ENCODE data around the gene GAS5. TPM values are rescaled to one million over a fixed set of nuclear protein-coding genes. Genes with fewer than 3 reads are reported as not detected.
A peak's percentile ranks its signal among the peaks of the same experiment; 100 is the strongest.
"Not testable (repeated sequence)": the region's sequence is repeated elsewhere in the genome, so short reads cannot be mapped to it uniquely, and the experiment has no call there.

Gene GAS5
- total RNA-seq, 2 donors from 2014 or later = 391 to 659 TPM

GRCh38 chr1:173865468-173866164, 2.2 kb downstream of the GAS5 start:
- no peak for ATAC-seq
- H3K9me3 Mint-ChIP-seq = no peaks in the 10 kb centered on the region
- peak overlapping the region; percentile 89 to 92 for H3K27ac Mint-ChIP-seq
- no peak for DNase-seq (ENCODE audit: low spot score)
- H3K36me3 Mint-ChIP-seq = peaks cover 39% of the 10 kb centered on the region
- peaks cover 45 to 60% of the 10 kb centered on the region in 2 donors for H3K4me1 Mint-ChIP-seq (ENCODE audit: low read depth in 2 of 2)
- peak overlapping the region; percentile 99 for H3K4me3 Mint-ChIP-seq
- H3K27me3 Mint-ChIP-seq = no peaks in the 10 kb centered on the region

GRCh38 chr1:173864179-173864867, 3.5 kb downstream of the GAS5 start:
- H3K4me1 Mint-ChIP-seq (ENCODE audit: low read depth in 2 of 2) = peaks cover 40 to 47% of the 10 kb centered on the region in 2 donors

DNA sequence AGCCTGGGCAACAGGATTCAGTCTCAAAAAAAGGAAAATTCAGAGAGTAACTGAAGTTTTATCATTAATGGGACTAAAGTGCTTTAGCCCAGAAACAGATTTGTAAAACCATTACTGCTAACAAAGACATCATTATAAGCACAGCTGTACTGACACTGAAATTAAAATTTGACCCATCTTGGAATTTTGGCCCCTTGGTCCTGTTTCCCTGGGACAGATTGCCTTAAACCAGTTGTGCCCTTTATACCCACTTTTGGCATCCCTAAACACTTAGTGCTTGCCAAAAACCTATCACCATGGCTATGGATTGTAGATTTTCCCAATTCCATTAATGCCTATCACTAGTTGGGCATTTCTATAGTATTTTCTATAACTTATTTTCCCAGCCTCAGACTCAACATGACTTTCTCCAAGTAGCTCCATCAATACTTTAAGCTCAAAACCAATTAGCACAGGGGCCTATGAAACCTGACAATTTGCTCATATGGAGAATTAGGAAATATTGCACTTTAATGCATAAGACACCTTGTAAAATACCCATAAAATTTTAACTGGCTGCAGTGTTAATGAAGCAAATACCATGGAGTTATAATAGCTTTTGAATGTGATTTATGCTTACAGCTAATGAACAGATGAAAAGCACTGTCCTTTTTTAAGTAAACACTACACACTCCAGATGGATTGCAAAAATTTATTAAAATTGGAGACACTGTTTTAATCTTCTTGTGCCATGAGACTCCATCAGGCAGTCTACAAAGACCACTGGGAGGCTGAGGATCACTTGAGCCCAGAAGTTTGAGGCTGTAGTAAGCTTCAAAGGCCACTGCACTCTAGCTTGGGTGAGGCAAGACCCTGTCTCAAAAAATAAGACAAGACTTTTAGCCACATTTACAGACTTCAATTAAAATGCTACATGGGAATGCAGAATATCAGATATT, 4.3 kb downstream of the GAS5 start:
- no peaks in the 10 kb centered on the region for H3K9me3 Mint-ChIP-seq
- peaks cover 34 to 39% of the 10 kb centered on the region in 2 donors for H3K4me1 Mint-ChIP-seq (ENCODE audit: low read depth in 2 of 2)
- H3K36me3 Mint-ChIP-seq = peaks cover 36% of the 10 kb centered on the region
- H3K27ac Mint-ChIP-seq = peak overlapping the region; percentile 89 to 92
- DNase-seq (ENCODE audit: low spot score) = no peak
- no peak for ATAC-seq
- peak overlapping the region; percentile 99 for H3K4me3 Mint-ChIP-seq
- no peaks in the 10 kb centered on the region for H3K27me3 Mint-ChIP-seq

More at GRCh38 chr1:173864179-173864867, 3.5 kb downstream of the GAS5 start:
- no peaks in the 10 kb centered on the region for H3K27me3 Mint-ChIP-seq
- no peak for ATAC-seq
- H3K36me3 Mint-ChIP-seq = peaks cover 36% of the 10 kb centered on the region
- no peaks in the 10 kb centered on the region for H3K9me3 Mint-ChIP-seq
- peak overlapping the region; percentile 89 to 92 for H3K27ac Mint-ChIP-seq
- DNase-seq (ENCODE audit: low spot score) = no peak
- peak overlapping the region; percentile 99 for H3K4me3 Mint-ChIP-seq

DNA sequence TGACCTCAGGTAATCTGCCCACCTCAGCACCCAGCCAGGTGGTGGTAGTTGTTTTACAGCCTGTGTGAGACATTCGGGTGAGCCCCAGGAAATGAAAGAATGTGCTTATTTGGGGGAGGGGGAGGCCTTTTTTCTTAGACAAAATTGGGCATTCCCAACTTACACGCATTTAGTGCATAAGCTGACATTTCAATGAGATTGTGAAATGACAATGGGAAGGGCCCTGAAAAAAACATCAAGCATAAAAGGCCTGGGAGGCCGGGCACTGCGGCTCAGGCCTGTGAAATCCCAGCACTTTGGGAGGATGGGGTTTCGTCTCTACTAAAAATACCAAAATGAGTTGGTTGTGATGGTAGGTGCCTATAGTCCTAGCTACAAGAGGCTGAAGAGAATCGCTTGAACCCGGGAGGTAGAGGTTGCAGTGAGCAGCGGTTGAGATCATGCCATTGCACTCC, 5.0 kb downstream of the GAS5 start:
- ATAC-seq (no peak), DNase-seq (ENCODE audit: low spot score) (no peak)
- Mint-ChIP-seq H3K9me3 (no peaks in the 10 kb centered on the region), H3K4me1 (ENCODE audit: low read depth in 2 of 2) (peaks cover 32 to 36% of the 10 kb centered on the region in 2 donors), H3K4me3 (no peak overlapping the region), H3K27me3 (no peaks in the 10 kb centered on the region), H3K27ac (peak overlapping the region; percentile 89 to 92), H3K36me3 (peaks cover 38% of the 10 kb centered on the region)

DNA sequence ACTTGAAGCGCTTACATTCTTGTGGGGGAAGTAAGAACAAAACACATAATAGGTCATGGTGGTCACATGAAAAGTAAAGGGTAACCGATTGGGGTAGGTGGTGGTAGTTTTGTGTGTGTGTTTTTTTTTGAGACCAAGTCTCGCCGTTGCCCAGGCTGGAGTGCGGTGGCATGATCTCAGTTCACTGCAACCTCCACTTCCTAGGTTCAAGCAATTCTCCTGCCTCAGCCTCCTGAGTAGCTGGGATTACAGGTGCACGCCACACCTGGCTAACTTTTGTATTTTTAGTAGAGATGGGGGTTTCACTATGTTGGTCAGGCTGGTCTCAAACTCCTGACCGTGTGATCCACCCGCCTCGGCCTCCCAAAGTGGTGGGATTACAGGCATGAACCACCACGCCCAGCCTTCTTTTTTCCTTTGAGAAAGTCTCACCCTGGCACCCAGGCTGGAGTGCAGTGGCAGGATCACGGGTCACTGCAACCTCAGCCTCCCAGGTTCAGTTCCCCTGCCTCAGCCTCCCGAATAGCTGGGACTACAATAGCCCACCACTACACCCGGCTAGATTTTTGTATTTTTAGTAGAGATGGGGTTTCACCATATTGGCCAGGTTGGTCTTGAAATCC, 5.5 kb downstream of the GAS5 start:
- not testable (repeated sequence) for H3K9me3 Mint-ChIP-seq; H3K4me3 Mint-ChIP-seq; H3K27me3 Mint-ChIP-seq; DNase-seq (ENCODE audit: low spot score)
- Mint-ChIP-seq H3K27ac (peak overlapping the region; percentile 89 to 92), H3K36me3 (peaks cover 42% of the 10 kb centered on the region), H3K4me1 (ENCODE audit: low read depth in 2 of 2) (peaks cover 29 to 32% of the 10 kb centered on the region in 2 donors)
- peak in 1 of 2 donors; percentile 43 for ATAC-seq

- peaks cover 27 to 29% of the 10 kb centered on the region in 2 donors for H3K4me1 Mint-ChIP-seq (ENCODE audit: low read depth in 2 of 2)
- ATAC-seq (peak; percentile 41 to 44), DNase-seq (ENCODE audit: low spot score) (no peak)
- no peaks in the 10 kb centered on the region for H3K9me3 Mint-ChIP-seq
- H3K27me3 Mint-ChIP-seq = no peaks in the 10 kb centered on the region
- peaks cover 38% of the 10 kb centered on the region for H3K36me3 Mint-ChIP-seq
- H3K4me3 Mint-ChIP-seq = no peak overlapping the region
- H3K27ac Mint-ChIP-seq = peak overlapping the region; percentile 55 to 89
These were observed 6.1 kb downstream of the GAS5 start for GRCh38 chr1:173861731-173862145.

DNA sequence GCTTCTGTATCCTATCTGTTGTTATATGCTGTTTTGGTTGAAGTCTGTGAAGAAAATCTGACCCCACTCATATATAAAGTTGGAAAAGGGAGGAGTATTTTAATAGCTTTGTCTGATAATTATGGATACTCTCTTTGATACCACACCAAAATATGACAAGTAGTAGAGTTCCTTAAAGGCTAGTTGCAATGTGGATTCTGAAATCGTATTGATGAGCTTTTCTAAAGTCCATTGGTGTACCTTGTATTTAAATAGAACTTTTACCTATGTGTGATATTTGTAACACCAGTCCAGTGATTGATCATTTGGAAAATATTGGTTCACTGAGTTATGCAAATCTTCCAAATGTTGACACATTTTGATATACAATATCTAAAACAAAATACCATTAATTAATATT, 7.7 kb downstream of the GAS5 start:
- ATAC-seq = no peak
- Mint-ChIP-seq H3K36me3 (peaks cover 28% of the 10 kb centered on the region), H3K4me1 (ENCODE audit: low read depth in 2 of 2) (peaks cover 10 to 12% of the 10 kb centered on the region in 2 donors)

DNA sequence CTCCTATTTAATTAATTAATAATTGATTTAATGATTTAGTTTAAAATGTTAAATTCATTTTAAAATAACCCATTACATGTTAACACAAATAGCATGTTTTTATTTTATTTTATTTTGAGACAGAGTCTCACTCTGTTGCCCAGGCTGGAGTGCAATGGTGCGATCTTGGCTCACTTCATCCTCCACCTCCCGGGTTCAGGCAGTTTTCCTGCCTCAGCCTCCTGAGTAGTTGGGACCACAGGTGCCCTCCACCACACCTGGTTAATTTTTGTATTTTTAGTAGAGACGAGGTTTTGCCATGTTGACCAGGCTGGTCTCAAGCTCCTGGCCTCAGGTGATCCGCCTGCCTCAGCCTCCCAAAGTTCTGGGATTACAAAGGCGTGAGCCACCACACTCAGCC, 8.2 kb downstream of the GAS5 start:
- H3K4me1 Mint-ChIP-seq (ENCODE audit: low read depth in 2 of 2); DNase-seq (ENCODE audit: low spot score); H3K9me3 Mint-ChIP-seq; ATAC-seq; H3K27me3 Mint-ChIP-seq; H3K27ac Mint-ChIP-seq; H3K4me3 Mint-ChIP-seq: not testable (repeated sequence)
- peaks cover 27% of the 10 kb centered on the region for H3K36me3 Mint-ChIP-seq

More for the DNA sequence above, 7.7 kb downstream of the GAS5 start:
- no peaks in the 10 kb centered on the region for H3K9me3 Mint-ChIP-seq
- H3K27me3 Mint-ChIP-seq = no peaks in the 10 kb centered on the region
- H3K27ac Mint-ChIP-seq = peak overlapping the region in 1 of 2 donors; percentile 28
- DNase-seq (ENCODE audit: low spot score) = no peak
- H3K4me3 Mint-ChIP-seq = no peak overlapping the region

DNA sequence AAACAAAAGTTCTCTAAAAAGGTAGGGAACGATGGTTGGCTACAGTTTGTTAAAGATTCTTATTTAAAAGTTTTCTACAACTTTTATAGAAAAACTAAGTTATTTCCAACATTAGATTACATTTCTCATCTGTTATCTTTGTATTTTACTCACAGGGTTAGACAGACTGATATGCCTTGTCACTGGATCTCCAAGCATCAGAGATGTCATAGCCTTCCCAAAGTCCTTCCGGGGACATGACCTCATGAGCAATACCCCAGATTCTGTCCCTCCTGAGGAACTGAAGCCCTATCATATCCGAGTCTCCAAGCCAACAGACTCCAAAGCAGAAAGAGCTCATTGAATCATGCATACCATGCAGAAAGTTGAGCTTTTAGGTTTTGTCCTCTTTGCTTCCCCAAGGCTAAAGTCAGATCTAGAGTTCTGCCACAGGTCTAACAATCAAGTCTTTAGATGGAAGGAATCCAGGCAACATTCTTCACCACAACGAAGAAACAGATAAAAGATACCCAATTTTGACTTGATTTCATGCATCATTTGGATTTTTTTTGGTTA, 10.3 kb downstream of the GAS5 start:
- no peak for ATAC-seq
- no peak overlapping the region for H3K27ac Mint-ChIP-seq
- DNase-seq (ENCODE audit: low spot score) = no peak
- H3K36me3 Mint-ChIP-seq = peaks cover 20% of the 10 kb centered on the region
- H3K4me1 Mint-ChIP-seq (ENCODE audit: low read depth in 2 of 2) = no peaks in the 10 kb centered on the region
- H3K27me3 Mint-ChIP-seq = no peaks in the 10 kb centered on the region
- H3K9me3 Mint-ChIP-seq = no peaks in the 10 kb centered on the region
- H3K4me3 Mint-ChIP-seq = no peak overlapping the region

DNA sequence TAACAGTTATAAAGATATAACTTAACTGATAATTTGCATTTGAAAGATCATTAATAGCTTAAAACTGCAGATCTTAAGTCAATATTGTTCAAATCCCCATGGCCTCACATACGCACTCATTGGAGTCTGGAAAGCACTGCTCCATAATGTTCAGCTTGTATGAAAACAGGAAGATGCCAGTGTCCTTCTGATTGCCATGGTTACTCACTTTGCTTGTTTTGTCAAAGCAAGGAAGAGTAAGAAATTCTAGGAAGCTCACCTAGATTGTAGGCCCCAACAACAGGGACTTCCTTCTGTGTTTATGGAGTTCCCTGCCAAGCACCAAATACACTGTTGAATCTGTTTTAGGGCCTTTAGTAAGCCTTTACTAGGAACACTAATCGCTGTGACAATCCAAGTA, 10.9 kb downstream of the GAS5 start:
- Mint-ChIP-seq H3K36me3 (peaks cover 20% of the 10 kb centered on the region), H3K4me1 (ENCODE audit: low read depth in 2 of 2) (no peaks in the 10 kb centered on the region), H3K4me3 (no peak overlapping the region), H3K27me3 (no peaks in the 10 kb centered on the region), H3K27ac (no peak overlapping the region), H3K9me3 (no peaks in the 10 kb centered on the region)
- ATAC-seq (no peak), DNase-seq (ENCODE audit: low spot score) (no peak)

DNA sequence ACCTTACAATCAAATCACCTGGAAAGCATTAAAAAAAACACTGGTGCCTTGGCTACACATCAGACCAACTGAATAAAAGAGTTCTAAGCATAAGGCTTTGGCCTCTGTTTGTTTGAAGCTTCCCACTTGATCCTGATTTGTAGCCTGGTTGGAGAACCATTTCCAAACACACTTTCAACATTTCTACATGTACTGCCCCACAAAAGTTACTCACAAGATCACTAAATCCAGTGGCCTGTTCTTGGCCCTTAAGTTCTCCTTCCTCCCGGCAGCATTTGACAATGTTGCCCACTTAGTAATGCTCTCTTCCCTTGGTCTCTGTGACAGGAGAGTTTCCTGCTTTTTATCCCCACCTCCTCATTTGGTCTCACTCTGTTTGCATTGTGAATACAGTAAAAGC, 11.8 kb downstream of the GAS5 start:
- Mint-ChIP-seq H3K27me3 (no peaks in the 10 kb centered on the region), H3K9me3 (no peaks in the 10 kb centered on the region), H3K4me1 (ENCODE audit: low read depth in 2 of 2) (no peaks in the 10 kb centered on the region), H3K4me3 (no peak overlapping the region), H3K36me3 (peaks cover 20% of the 10 kb centered on the region), H3K27ac (peak overlapping the region; percentile 7 to 11)
- no peak for ATAC-seq
- no peak for DNase-seq (ENCODE audit: low spot score)

DNA sequence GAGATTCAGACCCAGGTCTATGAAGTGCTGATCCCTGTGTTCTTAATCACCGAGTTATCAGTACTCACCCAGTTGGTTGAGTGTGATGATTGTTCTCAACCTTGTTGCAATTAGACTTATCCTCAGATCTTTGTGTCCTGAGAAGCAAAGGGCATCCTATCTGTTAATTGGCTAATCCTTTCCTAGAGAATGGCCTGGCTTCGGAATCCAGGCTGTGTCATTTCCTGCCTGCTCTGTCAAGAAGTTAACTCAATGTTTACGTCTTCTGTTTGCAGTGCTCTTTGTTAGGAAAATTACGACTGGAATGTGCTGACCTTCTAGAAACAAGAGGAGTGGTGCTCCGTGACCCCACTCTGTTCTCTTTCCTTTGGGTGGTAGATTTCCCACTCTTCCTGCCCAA, 14.7 kb downstream of the GAS5 start:
- ATAC-seq (no peak), DNase-seq (ENCODE audit: low spot score) (no peak)
- Mint-ChIP-seq H3K4me1 (ENCODE audit: low read depth in 2 of 2) (peaks cover 0 to 1% of the 10 kb centered on the region in 2 donors), H3K36me3 (peaks cover 20% of the 10 kb centered on the region), H3K27ac (no peak overlapping the region), H3K27me3 (no peaks in the 10 kb centered on the region), H3K4me3 (no peak overlapping the region), H3K9me3 (no peaks in the 10 kb centered on the region)

- ATAC-seq (no peak), DNase-seq (ENCODE audit: low spot score) (no peak)
- Mint-ChIP-seq H3K9me3 (no peaks in the 10 kb centered on the region), H3K4me3 (no peak overlapping the region), H3K4me1 (ENCODE audit: low read depth in 2 of 2) (peaks cover 0 to 2% of the 10 kb centered on the region in 2 donors), H3K36me3 (peaks cover 14% of the 10 kb centered on the region), H3K27ac (no peak overlapping the region), H3K27me3 (no peaks in the 10 kb centered on the region)
These were observed 15.7 kb downstream of the GAS5 start for GRCh38 chr1:173852105-173852504.

All from natural killer cell treated with Interleukin-12 subunit alpha and Interleukin-12 subunit beta and Interleukin-15 and Interleukin-18, amount 100 ng/mL, for 72 hours (primary cell).